HG03103 (cell line): ENCODE results near the gene PNMA1.

Source experiments
- ATAC-seq: cut with Tn5 transposase; IDR thresholded peaks from one replicate; pipeline ENCODE4 v1.9.1; 2021; ENCODE audit warnings: low read depth; ENCODE audit not compliant: unreplicated experiment

PNMA1 gene

GRCh38 chr14:73751157-73751691 lies 37.0 kb upstream of the PNMA1 start:
- ATAC-seq, result no peak

DNA sequence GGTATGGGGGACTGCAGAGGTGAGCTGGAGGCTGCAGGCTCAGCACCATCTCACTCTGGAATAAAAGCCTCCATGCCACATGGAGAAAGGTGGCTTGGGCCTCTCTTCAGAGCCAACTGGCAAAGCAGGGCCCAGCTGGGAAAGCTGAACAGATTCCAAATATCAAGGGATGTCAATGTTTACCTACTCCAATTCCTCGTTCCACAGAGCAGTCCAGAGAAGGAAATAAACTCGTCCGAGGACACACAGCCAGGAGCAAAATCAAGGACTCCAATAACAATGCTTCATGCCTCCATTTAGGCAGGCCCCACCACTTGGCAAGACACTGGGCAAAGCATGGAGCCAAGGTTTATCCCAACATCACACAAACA lies 36.3 kb upstream of the PNMA1 start:
- ATAC-seq, result no peak

DNA sequence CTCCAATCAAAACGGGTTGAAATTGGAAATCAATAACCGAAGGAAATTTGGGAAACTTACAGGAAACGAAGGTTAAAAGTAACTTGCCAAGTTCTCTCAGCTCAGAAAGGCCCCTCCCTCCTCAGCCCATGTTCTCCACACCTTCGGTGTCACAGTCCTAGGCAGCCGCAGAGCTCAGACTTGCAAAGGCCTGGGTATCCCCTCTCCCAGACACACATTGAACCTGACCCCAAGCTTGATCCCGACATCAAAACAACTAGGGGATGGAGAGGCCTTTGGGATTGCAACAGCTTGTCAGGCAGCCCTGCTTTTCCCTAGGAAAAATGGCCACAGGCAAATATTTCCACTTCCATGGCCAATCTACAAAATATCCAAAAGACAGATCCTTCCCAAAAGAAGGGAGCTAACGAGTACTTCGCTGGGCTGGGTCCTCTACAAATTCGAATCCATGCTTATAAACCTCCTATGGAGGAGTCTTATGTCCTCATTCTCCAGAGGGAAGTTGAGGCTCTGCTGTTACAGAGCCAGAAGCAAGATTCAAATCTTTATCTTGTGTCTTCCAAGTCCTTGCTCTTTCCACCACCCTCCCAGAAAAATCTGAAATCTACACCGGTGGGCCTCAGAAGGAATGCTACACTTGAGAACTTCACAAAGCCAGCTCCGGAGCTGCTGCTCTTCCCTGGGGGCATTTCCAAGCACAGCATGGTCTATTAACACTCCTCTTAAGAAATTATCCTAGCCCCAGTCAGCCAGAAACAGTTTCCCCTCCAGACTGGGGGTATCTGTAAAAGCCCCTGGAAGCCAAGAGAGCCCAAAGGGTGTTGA lies 35.7 kb upstream of the PNMA1 start:
- ATAC-seq, result no peak

DNA sequence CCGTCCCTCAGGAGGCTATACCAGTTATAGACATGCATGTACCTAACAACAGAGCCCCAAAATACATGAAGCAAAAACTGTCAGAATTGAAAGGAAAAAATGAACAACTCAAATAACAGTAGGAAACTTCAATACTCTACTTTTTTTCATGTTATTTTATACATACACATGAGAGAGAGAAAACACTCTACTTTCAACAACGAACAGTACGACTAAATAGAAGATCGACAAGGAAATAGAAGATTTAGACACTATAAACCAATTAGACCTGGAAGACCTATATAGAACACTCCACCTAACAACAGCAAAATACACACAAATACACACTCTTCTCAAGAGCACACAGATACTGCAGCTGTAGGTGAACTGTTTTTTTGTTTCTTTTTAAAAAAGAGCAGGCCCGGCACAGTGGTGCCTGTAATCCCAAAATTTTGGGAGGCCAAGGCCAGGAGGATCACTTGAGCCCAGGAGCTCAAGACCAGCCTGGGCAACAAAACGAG lies 34.7 kb upstream of the PNMA1 start:
- no peak for ATAC-seq

GRCh38 chr14:73747379-73748211 lies 33.4 kb upstream of the PNMA1 start:
- no peak for ATAC-seq

- no peak for ATAC-seq
Observed at GRCh38 chr14:73746520-73747378, 32.6 kb upstream of the PNMA1 start.

DNA sequence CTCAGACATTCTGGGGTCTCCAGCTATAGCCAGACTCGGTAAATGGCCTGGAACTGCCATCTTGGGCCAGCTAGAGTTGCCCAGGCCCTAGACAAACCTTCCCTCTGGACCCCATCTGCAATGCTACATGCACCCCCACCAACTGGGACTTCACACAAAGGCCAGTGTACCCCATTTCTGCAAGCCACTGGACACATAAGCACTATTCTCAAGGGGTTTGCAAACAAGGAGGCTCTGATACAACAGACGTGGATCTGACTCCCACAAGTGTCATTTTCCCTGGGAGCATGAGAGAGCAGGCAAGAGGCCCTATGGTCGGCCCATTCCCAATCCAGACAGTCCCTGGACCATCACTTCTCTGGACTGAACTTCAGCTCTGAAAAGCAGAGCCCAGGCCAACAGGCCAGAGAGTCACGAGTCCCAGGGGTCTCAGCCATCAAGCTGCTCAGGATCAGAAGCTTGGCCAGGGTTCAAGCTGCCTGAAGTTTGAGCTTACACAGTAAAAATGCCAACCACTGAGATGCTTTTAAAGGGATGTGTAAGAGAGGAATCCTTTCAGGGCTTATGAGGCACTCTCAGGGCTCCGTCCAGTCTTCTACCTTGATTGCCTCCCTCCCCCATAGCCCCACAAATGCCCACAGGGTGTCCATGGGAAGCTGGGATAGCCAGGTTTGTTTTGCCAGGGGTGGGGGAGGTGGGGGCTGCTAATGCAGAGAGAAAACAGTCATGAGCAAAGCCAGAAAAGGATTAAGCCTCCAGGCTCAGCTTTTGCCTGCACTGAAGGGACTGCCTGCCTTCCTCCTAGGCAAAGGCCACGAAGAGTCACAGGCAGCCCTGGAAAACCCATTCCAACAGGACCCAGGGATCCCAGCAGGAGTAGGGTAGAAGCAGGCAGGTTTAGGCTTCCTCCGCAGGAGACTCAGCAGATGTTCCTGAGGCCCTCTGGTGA lies 31.7 kb upstream of the PNMA1 start:
- no peak for ATAC-seq

- no peak for ATAC-seq
Observed at GRCh38 chr14:73744874-73745529, 30.8 kb upstream of the PNMA1 start.

GRCh38 chr14:73744175-73744867 lies 30.1 kb upstream of the PNMA1 start:
- no peak for ATAC-seq

DNA sequence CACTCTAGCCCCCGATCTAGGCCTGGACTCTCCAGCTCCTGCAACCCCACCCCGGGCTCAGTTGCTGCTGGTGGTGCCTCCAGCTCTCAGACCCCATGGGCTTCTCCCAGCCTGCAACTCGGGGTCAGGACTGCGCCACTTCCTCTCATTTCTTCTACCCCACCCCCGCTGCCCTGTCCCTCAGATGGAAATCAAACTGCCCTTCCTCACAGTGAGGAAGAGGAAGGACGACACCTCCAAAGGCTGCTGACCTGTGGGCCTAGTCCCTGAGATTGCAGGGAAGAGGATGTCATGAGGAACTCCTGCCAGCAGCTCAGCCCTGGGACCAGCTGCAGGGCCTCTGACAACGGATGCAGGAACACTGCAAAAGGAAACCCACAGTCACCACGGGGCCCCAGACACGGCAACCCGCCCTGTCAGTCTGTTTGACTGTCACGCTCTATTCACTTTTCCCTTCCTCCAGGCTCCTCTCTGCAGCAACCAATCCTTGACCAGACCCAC lies 29.3 kb upstream of the PNMA1 start:
- no peak for ATAC-seq

DNA sequence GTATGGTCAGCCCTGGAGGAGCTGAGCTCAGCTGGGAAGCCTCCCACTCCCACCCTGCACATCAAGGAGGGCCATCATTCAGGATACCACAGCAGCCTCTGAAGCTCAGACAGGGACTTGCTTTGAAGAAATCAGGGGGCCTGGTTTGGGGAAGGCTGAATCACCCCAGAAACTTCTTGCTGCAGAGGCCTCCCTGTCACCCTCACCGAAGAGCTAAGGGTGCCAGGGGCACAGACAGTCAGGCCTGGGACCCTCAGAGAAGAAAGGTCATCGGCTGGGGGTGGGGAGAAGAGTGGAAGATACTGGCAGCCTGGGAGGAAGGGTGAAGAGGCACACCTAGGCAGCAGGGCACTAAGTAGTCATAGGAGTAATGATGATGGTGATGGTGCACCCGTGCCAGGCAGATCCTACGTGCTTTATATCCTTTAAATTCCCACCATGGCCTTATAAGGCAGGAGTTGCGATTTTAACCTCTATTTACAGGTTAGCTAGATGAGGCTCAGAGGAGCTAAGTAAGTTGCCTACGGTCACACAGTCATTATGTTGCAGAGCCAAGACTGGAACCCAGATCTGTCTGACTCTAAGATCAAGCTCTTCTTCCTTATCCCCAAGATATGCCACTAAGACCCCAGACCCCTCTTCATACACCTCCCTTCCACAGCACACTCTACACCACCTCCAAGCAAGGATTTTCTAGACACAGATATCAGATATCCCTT lies 28.5 kb upstream of the PNMA1 start:
- ATAC-seq, result no peak

GRCh38 chr14:73741876-73742519 lies 27.8 kb upstream of the PNMA1 start:
- no peak for ATAC-seq

DNA sequence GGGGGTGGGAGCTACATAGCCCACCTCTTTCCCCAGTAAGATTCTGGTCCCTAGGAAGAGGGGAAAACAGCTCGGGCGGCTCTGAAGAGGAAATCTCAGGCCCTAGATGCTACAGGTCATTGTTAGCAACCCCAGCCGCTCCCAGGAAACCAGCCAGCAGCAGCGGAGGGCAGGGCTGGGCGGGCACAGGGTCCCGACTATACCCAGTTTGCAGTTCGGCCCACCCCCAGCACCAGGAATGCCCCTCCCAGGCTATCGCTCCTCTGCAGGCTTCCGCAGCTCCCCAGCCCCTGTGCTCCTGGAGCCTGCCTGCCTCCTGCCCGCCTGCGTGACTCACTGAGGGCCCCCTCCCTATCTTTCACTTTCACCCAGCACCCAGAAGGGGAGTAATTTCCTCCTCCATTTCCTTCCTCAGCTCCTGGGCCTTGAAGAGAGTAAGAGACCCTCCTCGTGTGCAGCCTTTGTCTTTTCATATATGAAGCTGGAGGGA lies 27.2 kb upstream of the PNMA1 start:
- ATAC-seq, result no peak

DNA sequence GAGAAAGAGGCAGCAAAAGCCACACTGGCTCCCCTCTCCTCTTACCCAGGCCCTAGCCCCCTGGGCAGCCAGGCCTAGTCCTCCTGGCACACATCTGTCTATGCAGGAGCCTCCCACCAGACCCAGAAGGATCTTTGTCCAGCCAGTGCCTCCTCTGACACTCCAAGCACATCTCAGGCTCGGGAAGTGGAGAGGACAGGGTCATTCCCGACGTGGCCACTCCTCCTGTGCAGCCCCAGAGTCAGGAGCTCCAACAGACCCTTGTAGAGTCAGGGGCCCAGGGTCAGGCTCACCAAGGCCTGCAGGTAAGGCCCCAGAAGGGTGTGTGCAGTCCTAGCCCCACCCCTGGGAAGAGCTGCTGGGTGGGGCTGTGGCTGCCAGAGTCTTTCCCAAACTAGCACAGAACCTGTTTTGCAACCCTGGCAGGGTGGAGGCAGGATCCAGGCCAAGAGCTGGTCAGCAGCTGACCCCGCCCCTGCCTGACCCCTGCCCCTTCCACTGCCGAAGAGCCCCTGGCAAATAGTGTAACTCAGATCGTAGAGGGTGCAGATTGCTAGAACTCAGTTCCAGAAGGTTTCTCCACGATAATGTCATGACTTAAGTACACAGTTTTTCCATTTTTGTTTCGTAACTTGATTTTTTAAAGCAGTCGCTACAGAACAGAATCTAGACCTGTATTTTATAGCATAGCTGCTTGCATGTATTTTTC lies 26.6 kb upstream of the PNMA1 start:
- ATAC-seq, result no peak

- ATAC-seq, result no peak
Observed at GRCh38 chr14:73739899-73740617, 25.9 kb upstream of the PNMA1 start.
